ENCODE measurements around the gene ABHD17A.

Gene ABHD17A

GRCh38 chr19:1885398-1886119 is at the start of gene ABHD17A:
Gene ABHD17A (minus strand): TSS chr19:1885496. CDS start chr19:1881566, 3,930 bp downstream.
- peak; percentile 94 for DNase-seq

- no peak for DNase-seq
Measured at GRCh38 chr19:1933942-1934341, 48.6 kb upstream of the ABHD17A start.

GRCh38 chr19:1933244-1933643 is 47.9 kb upstream of the ABHD17A start:
- DNase-seq, result no peak

GRCh38 chr19:1932395-1932794 is 47.1 kb upstream of the ABHD17A start:
- DNase-seq, result no peak

- no peak for DNase-seq
Measured at GRCh38 chr19:1931445-1931844, 46.1 kb upstream of the ABHD17A start.

GRCh38 chr19:1929021-1929742 is 43.9 kb upstream of the ABHD17A start:
- peak; percentile 79 for DNase-seq

- DNase-seq, result no peak
Measured at GRCh38 chr19:1925544-1925943, 40.2 kb upstream of the ABHD17A start.

GRCh38 chr19:1924320-1924961 is 39.1 kb upstream of the ABHD17A start:
- DNase-seq, result no peak

GRCh38 chr19:1923319-1923718 is 38.0 kb upstream of the ABHD17A start:
- DNase-seq, result peak; percentile 64

- no peak for DNase-seq
Measured at GRCh38 chr19:1922803-1923202, 37.5 kb upstream of the ABHD17A start.

- no peak for DNase-seq
Measured at GRCh38 chr19:1921825-1922224, 36.5 kb upstream of the ABHD17A start.

- no peak for DNase-seq
Measured at GRCh38 chr19:1921326-1921725, 36.0 kb upstream of the ABHD17A start.

GRCh38 chr19:1920644-1921043 is 35.3 kb upstream of the ABHD17A start:
- no peak for DNase-seq

GRCh38 chr19:1918975-1919374 is 33.7 kb upstream of the ABHD17A start:
- DNase-seq, result no peak

GRCh38 chr19:1917926-1918325 is 32.6 kb upstream of the ABHD17A start:
- no peak for DNase-seq

- no peak for DNase-seq
Measured at GRCh38 chr19:1917146-1917545, 31.9 kb upstream of the ABHD17A start.

- no peak for DNase-seq
Measured at GRCh38 chr19:1914826-1915341, 29.6 kb upstream of the ABHD17A start.

- no peak for DNase-seq
Measured at GRCh38 chr19:1913781-1914577, 28.7 kb upstream of the ABHD17A start.

- DNase-seq, result no peak
Measured at GRCh38 chr19:1912760-1913505, 27.6 kb upstream of the ABHD17A start.

- DNase-seq, result no peak
Measured at GRCh38 chr19:1911995-1912394, 26.7 kb upstream of the ABHD17A start.

- no peak for DNase-seq
Measured at GRCh38 chr19:1911098-1911497, 25.8 kb upstream of the ABHD17A start.

GRCh38 chr19:1910177-1910576 is 24.9 kb upstream of the ABHD17A start:
- DNase-seq, result no peak

Measured in stimulated activated CD4-positive, alpha-beta T cell treated with anti-CD3 and anti-CD28 coated beads, Interleukin-1b, Interleukin-23, amount 100 ng/mL, for 48 hours (primary cell).